HEK293 (cell line): ENCODE data around the gene OR2V1.

ENCODE experiments used
- FEZF1 ChIP-seq: fragments of 450-650 bp; formaldehyde crosslinking; IDR thresholded peaks from 2 replicates; pipeline ENCODE4 v1.5.1; 2016; ENCODE audit warnings: missing biosample characterization, missing genetic modification characterization
- GFI1B ChIP-seq: fragments of 450-650 bp; formaldehyde crosslinking; IDR thresholded peaks from 2 replicates; pipeline ENCODE4 v1.5.1; 2016; ENCODE audit warnings: missing biosample characterization, missing genetic modification characterization
- GLI4 ChIP-seq: fragments of 450-650 bp; formaldehyde crosslinking; IDR thresholded peaks from 2 replicates; pipeline ENCODE4 v1.5.1; 2016; ENCODE audit warnings: missing biosample characterization, missing genetic modification characterization
- IKZF3 ChIP-seq: fragments of 450-650 bp; IDR thresholded peaks from 2 replicates; pipeline ENCODE4 v1.5.0; 2018; ENCODE audit warnings: missing biosample characterization, mild to moderate bottlenecking, missing genetic modification characterization, moderate library complexity
- PRDM1 ChIP-seq: fragments of 450-650 bp; formaldehyde crosslinking; IDR thresholded peaks from 2 replicates; pipeline ENCODE4; 2016; ENCODE audit warnings: missing biosample characterization, missing genetic modification characterization
- SCRT2 ChIP-seq: fragments of 450-650 bp; formaldehyde crosslinking; IDR thresholded peaks from 2 replicates; pipeline ENCODE4 v1.5.1; 2016; ENCODE audit warnings: missing biosample characterization, missing genetic modification characterization
- ZBTB20 ChIP-seq: fragments of 450-650 bp; formaldehyde crosslinking; IDR thresholded peaks from 2 replicates; pipeline ENCODE4 v1.5.1; 2016; ENCODE audit warnings: missing biosample characterization, missing genetic modification characterization
- ZFHX2 ChIP-seq: fragments of 450-650 bp; formaldehyde crosslinking; conservative IDR thresholded peaks from 2 replicates; pipeline ENCODE4 v1.5.1; 2016; ENCODE audit warnings: missing biosample characterization, missing genetic modification characterization
- ZNF10 ChIP-seq: fragments of 450-650 bp; formaldehyde crosslinking; IDR thresholded peaks from 2 replicates; pipeline ENCODE4 v1.5.1; 2017; ENCODE audit warnings: missing biosample characterization, missing genetic modification characterization
- ZNF133 ChIP-seq: fragments of 450-650 bp; formaldehyde crosslinking; IDR thresholded peaks from 2 replicates; pipeline ENCODE4 v1.5.1; 2016; ENCODE audit warnings: missing biosample characterization, missing genetic modification characterization
- ZNF169 ChIP-seq: fragments of 450-650 bp; formaldehyde crosslinking; IDR thresholded peaks from 2 replicates; pipeline ENCODE4 v1.5.1; 2016; ENCODE audit warnings: missing biosample characterization, missing genetic modification characterization
- ZNF211 ChIP-seq: fragments of 450-650 bp; formaldehyde crosslinking; IDR thresholded peaks from 2 replicates; pipeline ENCODE4 v1.5.1; 2016; ENCODE audit warnings: low read depth, missing biosample characterization, missing genetic modification characterization
- ZNF214 ChIP-seq: fragments of 450-650 bp; formaldehyde crosslinking; IDR thresholded peaks from 2 replicates; pipeline ENCODE4 v1.5.1; 2017; ENCODE audit warnings: missing biosample characterization, mild to moderate bottlenecking, missing genetic modification characterization, borderline replicate concordance
- ZNF324 ChIP-seq: fragments of 450-650 bp; formaldehyde crosslinking; IDR thresholded peaks from 2 replicates; pipeline ENCODE4 v1.5.1; 2016; ENCODE audit warnings: missing biosample characterization, missing genetic modification characterization
- ZNF335 ChIP-seq: fragments of 450-650 bp; formaldehyde crosslinking; conservative IDR thresholded peaks from 2 replicates; pipeline ENCODE4 v1.5.1; 2016; ENCODE audit warnings: missing biosample characterization, missing genetic modification characterization
- ZNF366 ChIP-seq: fragments of 450-650 bp; formaldehyde crosslinking; conservative IDR thresholded peaks from 2 replicates; pipeline ENCODE4 v1.5.1; 2016; ENCODE audit warnings: missing biosample characterization, missing genetic modification characterization
- ZNF391 ChIP-seq: fragments of 450-650 bp; formaldehyde crosslinking; IDR thresholded peaks from 2 replicates; pipeline ENCODE4 v1.5.1; 2016; ENCODE audit warnings: low read depth, missing biosample characterization, missing genetic modification characterization, borderline replicate concordance
- ZNF473 ChIP-seq: fragments of 450-650 bp; formaldehyde crosslinking; IDR thresholded peaks from 2 replicates; pipeline ENCODE4 v1.5.1; 2017; ENCODE audit warnings: missing biosample characterization, missing genetic modification characterization
- ZNF626 ChIP-seq: fragments of 450-650 bp; sonication (Bioruptor Pico); formaldehyde crosslinking; IDR thresholded peaks from 2 replicates; pipeline ENCODE4 v1.5.1; 2018; ENCODE audit warnings: missing biosample characterization, missing genetic modification characterization, inconsistent platforms
- ZNF629 ChIP-seq: fragments of 450-650 bp; formaldehyde crosslinking; IDR thresholded peaks from 2 replicates; pipeline ENCODE4 v1.5.1; 2017; ENCODE audit warnings: missing biosample characterization, missing genetic modification characterization
- ZNF660 ChIP-seq: fragments of 450-650 bp; IDR thresholded peaks from 2 replicates; pipeline ENCODE4 v1.5.1; 2018; ENCODE audit warnings: missing biosample characterization, mild to moderate bottlenecking, missing genetic modification characterization
- ZNF76 ChIP-seq: fragments of 450-650 bp; formaldehyde crosslinking; IDR thresholded peaks from 2 replicates; pipeline ENCODE4; 2016; ENCODE audit warnings: low read depth, missing biosample characterization, missing genetic modification characterization, borderline replicate concordance
- TF ChIP-seq, protein P1 (sequence below): fragments of 450-650 bp; formaldehyde crosslinking; IDR thresholded peaks from 2 replicates; pipeline ENCODE4 v1.5.1; 2017; ENCODE audit warnings: missing biosample characterization, missing genetic modification characterization
- TF ChIP-seq, protein P2 (sequence below): fragments of 450-650 bp; formaldehyde crosslinking; IDR thresholded peaks from 2 replicates; pipeline ENCODE4 v1.5.1; 2016; ENCODE audit warnings: missing biosample characterization, missing genetic modification characterization
- TF ChIP-seq, protein P3 (sequence below): fragments of 450-650 bp; formaldehyde crosslinking; optimal IDR thresholded peaks from 2 replicates; pipeline ENCODE3; 2016; ENCODE audit warnings: missing biosample characterization, mild to moderate bottlenecking, missing genetic modification characterization
- TF ChIP-seq, protein P4 (sequence below): fragments of 450-650 bp; formaldehyde crosslinking; IDR thresholded peaks from 2 replicates; pipeline ENCODE4 v1.5.0; 2017; ENCODE audit warnings: missing biosample characterization, missing genetic modification characterization, borderline replicate concordance
- TF ChIP-seq, protein P5 (sequence below): fragments of 450-650 bp; formaldehyde crosslinking; IDR thresholded peaks from 2 replicates; pipeline ENCODE4 v1.5.1; 2016; ENCODE audit warnings: missing biosample characterization, missing genetic modification characterization
- TF ChIP-seq, protein P6 (sequence below): fragments of 450-650 bp; formaldehyde crosslinking; IDR thresholded peaks from 2 replicates; pipeline ENCODE4 v1.5.1; 2016; ENCODE audit warnings: missing biosample characterization, missing genetic modification characterization

Gene OR2V1

DNA sequence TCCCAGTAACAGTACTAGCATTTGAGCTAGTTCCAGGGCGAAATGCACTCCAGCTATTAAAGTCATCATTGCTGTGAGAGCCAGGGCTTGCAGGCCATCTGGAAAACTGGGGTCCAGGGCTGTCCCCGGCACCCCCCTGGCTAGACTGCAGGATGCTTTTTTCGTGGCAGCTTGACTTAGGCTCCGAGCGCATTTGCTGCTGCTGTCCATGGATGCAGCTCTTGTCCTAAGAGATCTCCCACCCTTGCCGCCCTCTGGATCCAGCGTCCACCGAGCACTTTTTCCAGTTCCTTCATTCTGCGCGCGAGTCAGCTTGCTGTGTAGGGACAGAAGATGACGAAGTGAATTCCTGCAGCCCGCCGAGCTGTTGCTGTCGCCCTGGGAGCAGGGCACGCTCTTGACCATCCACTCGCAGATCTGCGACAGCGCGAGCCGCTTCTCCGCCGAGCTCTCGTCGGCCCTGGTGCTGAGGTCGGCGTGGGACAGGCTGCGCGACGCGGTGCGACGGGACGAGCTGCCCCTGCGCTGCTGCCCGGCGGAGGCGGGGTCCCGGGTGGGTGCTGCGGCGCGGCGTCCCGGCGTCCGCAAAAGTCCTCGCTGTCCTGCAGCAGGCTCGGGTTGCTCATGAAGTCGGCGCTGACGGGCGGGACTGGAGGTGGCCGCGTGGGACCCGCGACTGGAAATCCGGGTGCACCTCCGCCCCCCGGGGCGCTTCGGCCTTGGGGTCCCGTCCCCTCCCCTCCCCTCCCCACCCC, 30.7 kb downstream of the OR2V1 start (continued):
- TF ChIP-seq ZNF335 (tag by site-specific recombination): no peak
- TF ChIP-seq, protein P1, sequence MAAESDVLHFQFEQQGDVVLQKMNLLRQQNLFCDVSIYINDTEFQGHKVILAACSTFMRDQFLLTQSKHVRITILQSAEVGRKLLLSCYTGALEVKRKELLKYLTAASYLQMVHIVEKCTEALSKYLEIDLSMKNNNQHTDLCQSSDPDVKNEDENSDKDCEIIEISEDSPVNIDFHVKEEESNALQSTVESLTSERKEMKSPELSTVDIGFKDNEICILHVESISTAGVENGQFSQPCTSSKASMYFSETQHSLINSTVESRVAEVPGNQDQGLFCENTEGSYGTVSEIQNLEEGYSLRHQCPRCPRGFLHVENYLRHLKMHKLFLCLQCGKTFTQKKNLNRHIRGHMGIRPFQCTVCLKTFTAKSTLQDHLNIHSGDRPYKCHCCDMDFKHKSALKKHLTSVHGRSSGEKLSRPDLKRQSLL: no peak
- TF ChIP-seq, protein P2, sequence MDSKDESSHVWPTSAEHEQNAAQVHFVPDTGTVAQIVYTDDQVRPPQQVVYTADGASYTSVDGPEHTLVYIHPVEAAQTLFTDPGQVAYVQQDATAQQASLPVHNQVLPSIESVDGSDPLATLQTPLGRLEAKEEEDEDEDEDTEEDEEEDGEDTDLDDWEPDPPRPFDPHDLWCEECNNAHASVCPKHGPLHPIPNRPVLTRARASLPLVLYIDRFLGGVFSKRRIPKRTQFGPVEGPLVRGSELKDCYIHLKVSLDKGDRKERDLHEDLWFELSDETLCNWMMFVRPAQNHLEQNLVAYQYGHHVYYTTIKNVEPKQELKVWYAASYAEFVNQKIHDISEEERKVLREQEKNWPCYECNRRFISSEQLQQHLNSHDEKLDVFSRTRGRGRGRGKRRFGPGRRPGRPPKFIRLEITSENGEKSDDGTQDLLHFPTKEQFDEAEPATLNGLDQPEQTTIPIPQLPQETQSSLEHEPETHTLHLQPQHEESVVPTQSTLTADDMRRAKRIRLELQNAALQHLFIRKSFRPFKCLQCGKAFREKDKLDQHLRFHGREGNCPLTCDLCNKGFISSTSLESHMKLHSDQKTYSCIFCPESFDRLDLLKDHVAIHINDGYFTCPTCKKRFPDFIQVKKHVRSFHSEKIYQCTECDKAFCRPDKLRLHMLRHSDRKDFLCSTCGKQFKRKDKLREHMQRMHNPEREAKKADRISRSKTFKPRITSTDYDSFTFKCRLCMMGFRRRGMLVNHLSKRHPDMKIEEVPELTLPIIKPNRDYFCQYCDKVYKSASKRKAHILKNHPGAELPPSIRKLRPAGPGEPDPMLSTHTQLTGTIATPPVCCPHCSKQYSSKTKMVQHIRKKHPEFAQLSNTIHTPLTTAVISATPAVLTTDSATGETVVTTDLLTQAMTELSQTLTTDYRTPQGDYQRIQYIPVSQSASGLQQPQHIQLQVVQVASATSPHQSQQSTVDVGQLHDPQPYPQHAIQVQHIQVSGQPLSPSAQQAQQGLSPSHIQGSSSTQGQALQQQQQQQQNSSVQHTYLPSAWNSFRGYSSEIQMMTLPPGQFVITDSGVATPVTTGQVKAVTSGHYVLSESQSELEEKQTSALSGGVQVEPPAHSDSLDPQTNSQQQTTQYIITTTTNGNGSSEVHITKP (tag by site-specific recombination): no peak
- no peak for TF ChIP-seq ZNF214 (tag by site-specific recombination)
- TF ChIP-seq GLI4 (tag by site-specific recombination): no peak
- TF ChIP-seq ZNF660: no peak
- no peak for TF ChIP-seq IKZF3 (tag by site-specific recombination)
- peak; percentile 22; the same call in 1 of the 2 replicates for TF ChIP-seq ZFHX2 (tag by site-specific recombination)
- TF ChIP-seq ZNF324 (tag by site-specific recombination): no peak
- peak; percentile 51; the same call in 1 of the 2 replicates for TF ChIP-seq ZBTB20 (tag by site-specific recombination)
- TF ChIP-seq ZNF366 (tag by site-specific recombination): peak; percentile 24; the same call in 1 of the 2 replicates
- no peak for TF ChIP-seq ZNF133
- no peak for TF ChIP-seq ZNF473
- TF ChIP-seq, protein P3, sequence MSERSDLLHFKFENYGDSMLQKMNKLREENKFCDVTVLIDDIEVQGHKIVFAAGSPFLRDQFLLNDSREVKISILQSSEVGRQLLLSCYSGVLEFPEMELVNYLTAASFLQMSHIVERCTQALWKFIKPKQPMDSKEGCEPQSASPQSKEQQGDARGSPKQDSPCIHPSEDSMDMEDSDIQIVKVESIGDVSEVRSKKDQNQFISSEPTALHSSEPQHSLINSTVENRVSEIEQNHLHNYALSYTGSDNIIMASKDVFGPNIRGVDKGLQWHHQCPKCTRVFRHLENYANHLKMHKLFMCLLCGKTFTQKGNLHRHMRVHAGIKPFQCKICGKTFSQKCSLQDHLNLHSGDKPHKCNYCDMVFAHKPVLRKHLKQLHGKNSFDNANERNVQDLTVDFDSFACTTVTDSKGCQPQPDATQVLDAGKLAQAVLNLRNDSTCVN (tag by site-specific recombination): peak; percentile 58
- TF ChIP-seq, protein P4, sequence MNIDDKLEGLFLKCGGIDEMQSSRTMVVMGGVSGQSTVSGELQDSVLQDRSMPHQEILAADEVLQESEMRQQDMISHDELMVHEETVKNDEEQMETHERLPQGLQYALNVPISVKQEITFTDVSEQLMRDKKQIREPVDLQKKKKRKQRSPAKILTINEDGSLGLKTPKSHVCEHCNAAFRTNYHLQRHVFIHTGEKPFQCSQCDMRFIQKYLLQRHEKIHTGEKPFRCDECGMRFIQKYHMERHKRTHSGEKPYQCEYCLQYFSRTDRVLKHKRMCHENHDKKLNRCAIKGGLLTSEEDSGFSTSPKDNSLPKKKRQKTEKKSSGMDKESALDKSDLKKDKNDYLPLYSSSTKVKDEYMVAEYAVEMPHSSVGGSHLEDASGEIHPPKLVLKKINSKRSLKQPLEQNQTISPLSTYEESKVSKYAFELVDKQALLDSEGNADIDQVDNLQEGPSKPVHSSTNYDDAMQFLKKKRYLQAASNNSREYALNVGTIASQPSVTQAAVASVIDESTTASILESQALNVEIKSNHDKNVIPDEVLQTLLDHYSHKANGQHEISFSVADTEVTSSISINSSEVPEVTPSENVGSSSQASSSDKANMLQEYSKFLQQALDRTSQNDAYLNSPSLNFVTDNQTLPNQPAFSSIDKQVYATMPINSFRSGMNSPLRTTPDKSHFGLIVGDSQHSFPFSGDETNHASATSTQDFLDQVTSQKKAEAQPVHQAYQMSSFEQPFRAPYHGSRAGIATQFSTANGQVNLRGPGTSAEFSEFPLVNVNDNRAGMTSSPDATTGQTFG (tag by site-specific recombination): no peak
- TF ChIP-seq, protein P5, sequence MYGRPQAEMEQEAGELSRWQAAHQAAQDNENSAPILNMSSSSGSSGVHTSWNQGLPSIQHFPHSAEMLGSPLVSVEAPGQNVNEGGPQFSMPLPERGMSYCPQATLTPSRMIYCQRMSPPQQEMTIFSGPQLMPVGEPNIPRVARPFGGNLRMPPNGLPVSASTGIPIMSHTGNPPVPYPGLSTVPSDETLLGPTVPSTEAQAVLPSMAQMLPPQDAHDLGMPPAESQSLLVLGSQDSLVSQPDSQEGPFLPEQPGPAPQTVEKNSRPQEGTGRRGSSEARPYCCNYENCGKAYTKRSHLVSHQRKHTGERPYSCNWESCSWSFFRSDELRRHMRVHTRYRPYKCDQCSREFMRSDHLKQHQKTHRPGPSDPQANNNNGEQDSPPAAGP: no peak
- no peak for TF ChIP-seq FEZF1
- TF ChIP-seq PRDM1 (tag by site-specific recombination): no peak
- TF ChIP-seq ZNF391: no peak
- no peak for TF ChIP-seq ZNF76
- TF ChIP-seq SCRT2 (tag by site-specific recombination): peak; percentile 37; the same call in 1 of the 2 replicates
- TF ChIP-seq ZNF626 (tag by site-specific recombination): no peak
- TF ChIP-seq ZNF211: no peak
- TF ChIP-seq ZNF629 (tag by site-specific recombination): no peak
- TF ChIP-seq, protein P6, sequence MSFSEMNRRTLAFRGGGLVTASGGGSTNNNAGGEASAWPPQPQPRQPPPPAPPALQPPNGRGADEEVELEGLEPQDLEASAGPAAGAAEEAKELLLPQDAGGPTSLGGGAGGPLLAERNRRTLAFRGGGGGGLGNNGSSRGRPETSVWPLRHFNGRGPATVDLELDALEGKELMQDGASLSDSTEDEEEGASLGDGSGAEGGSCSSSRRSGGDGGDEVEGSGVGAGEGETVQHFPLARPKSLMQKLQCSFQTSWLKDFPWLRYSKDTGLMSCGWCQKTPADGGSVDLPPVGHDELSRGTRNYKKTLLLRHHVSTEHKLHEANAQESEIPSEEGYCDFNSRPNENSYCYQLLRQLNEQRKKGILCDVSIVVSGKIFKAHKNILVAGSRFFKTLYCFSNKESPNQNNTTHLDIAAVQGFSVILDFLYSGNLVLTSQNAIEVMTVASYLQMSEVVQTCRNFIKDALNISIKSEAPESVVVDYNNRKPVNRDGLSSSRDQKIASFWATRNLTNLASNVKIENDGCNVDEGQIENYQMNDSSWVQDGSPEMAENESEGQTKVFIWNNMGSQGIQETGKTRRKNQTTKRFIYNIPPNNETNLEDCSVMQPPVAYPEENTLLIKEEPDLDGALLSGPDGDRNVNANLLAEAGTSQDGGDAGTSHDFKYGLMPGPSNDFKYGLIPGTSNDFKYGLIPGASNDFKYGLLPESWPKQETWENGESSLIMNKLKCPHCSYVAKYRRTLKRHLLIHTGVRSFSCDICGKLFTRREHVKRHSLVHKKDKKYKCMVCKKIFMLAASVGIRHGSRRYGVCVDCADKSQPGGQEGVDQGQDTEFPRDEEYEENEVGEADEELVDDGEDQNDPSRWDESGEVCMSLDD (tag by site-specific recombination): no peak
- no peak for TF ChIP-seq ZNF10
- no peak for TF ChIP-seq GFI1B (tag by site-specific recombination)
- TF ChIP-seq ZNF169 (tag by site-specific recombination): no peak
